Measurements from ENCODE around the gene TOP3B.

TOP3B gene

GRCh38 chr22:21951062-21951461 lies 31.5 kb downstream of the TOP3B start:
- peaks cover 5% of the 10 kb centered on the region; the same call in 1 of the 2 replicates for H3K79me2 ChIP-seq (ENCODE audit: control insufficient read depth, low read length)

GRCh38 chr22:21949948-21950347 lies 32.6 kb downstream of the TOP3B start:
- no peaks in the 10 kb centered on the region for H3K9me2 ChIP-seq (replicated peaks; ENCODE audit: control insufficient read depth, low read length)
- TF ChIP-seq CTCF (IDR thresholded peaks at IDR 0.05; ENCODE audit: low read depth, low read length, poor library complexity, severe bottlenecking) (no peak), EZH2phosphoT487 (IDR thresholded peaks at IDR 0.05; ENCODE audit: borderline replicate concordance, low read length) (no peak)
- peaks cover 5% of the 10 kb centered on the region; the same call in 1 of the 2 replicates for H3K79me2 ChIP-seq (ENCODE audit: control insufficient read depth, low read length)
- no peaks in the 10 kb centered on the region for H3K9me3 ChIP-seq (ENCODE audit: control insufficient read depth, insufficient read depth, low read length)
- H3K27me3 ChIP-seq (ENCODE audit: control insufficient read depth, low read length), result no peaks in the 10 kb centered on the region
- no peak overlapping the region for H3K4me2 ChIP-seq (ENCODE audit: low read length)
- H3K4me1 ChIP-seq (ENCODE audit: control insufficient read depth, low read length), result peaks cover 11% of the 10 kb centered on the region
- H3K4me3 ChIP-seq (ENCODE audit: low read length), result no peak overlapping the region
- H3K36me3 ChIP-seq (ENCODE audit: control insufficient read depth, low read length), result no peaks in the 10 kb centered on the region
- no peak overlapping the region for H3K27ac ChIP-seq (ENCODE audit: low read depth, low read length)
- H4K20me1 ChIP-seq (ENCODE audit: control insufficient read depth, insufficient read depth, low read depth, low read length), result 0 out of 2 replicates have a peak, but pooled peaks cover 6% of the 10 kb centered on the region
- H3F3A ChIP-seq (ENCODE audit: control insufficient read depth, insufficient read depth), result no peaks in the 10 kb centered on the region

More at GRCh38 chr22:21951062-21951461, 31.5 kb downstream of the TOP3B start:
- Histone ChIP-seq H3K9me2 (replicated peaks; ENCODE audit: control insufficient read depth, low read length) (no peaks in the 10 kb centered on the region), H3K27ac (ENCODE audit: low read depth, low read length) (no peak overlapping the region), H3K27me3 (ENCODE audit: control insufficient read depth, low read length) (no peaks in the 10 kb centered on the region), H3F3A (ENCODE audit: control insufficient read depth, insufficient read depth) (no peaks in the 10 kb centered on the region), H3K4me1 (ENCODE audit: control insufficient read depth, low read length) (peaks cover 11% of the 10 kb centered on the region), H3K36me3 (ENCODE audit: control insufficient read depth, low read length) (no peaks in the 10 kb centered on the region), H3K9me3 (ENCODE audit: control insufficient read depth, insufficient read depth, low read length) (no peaks in the 10 kb centered on the region), H4K20me1 (ENCODE audit: control insufficient read depth, insufficient read depth, low read depth, low read length) (0 out of 2 replicates have a peak, but pooled peaks cover 6% of the 10 kb centered on the region), H3K4me2 (ENCODE audit: low read length) (no peak overlapping the region), H3K4me3 (ENCODE audit: low read length) (no peak overlapping the region)
- TF ChIP-seq EZH2phosphoT487 (IDR thresholded peaks at IDR 0.05; ENCODE audit: borderline replicate concordance, low read length), result no peak
- no peak for TF ChIP-seq CTCF (IDR thresholded peaks at IDR 0.05; ENCODE audit: low read depth, low read length, poor library complexity, severe bottlenecking)

GRCh38 chr22:21949569-21949918 lies 33.0 kb downstream of the TOP3B start:
- H3K79me2 ChIP-seq (ENCODE audit: control insufficient read depth, low read length), result peaks cover 5% of the 10 kb centered on the region; the same call in 1 of the 2 replicates
- TF ChIP-seq CTCF (IDR thresholded peaks at IDR 0.05; ENCODE audit: low read depth, low read length, poor library complexity, severe bottlenecking) (no peak), EZH2phosphoT487 (IDR thresholded peaks at IDR 0.05; ENCODE audit: borderline replicate concordance, low read length) (no peak)
- no peak overlapping the region for H3K4me3 ChIP-seq (ENCODE audit: low read length)
- H3K27ac ChIP-seq (ENCODE audit: low read depth, low read length), result no peak overlapping the region
- no peaks in the 10 kb centered on the region for H3F3A ChIP-seq (ENCODE audit: control insufficient read depth, insufficient read depth)
- H3K4me2 ChIP-seq (ENCODE audit: low read length), result no peak overlapping the region
- H3K36me3 ChIP-seq (ENCODE audit: control insufficient read depth, low read length), result no peaks in the 10 kb centered on the region
- H3K27me3 ChIP-seq (ENCODE audit: control insufficient read depth, low read length), result no peaks in the 10 kb centered on the region
- H3K9me2 ChIP-seq (replicated peaks; ENCODE audit: control insufficient read depth, low read length), result no peaks in the 10 kb centered on the region
- H3K4me1 ChIP-seq (ENCODE audit: control insufficient read depth, low read length), result peaks cover 11% of the 10 kb centered on the region
- H3K9me3 ChIP-seq (ENCODE audit: control insufficient read depth, insufficient read depth, low read length), result no peaks in the 10 kb centered on the region
- 0 out of 2 replicates have a peak, but pooled peaks cover 6% of the 10 kb centered on the region for H4K20me1 ChIP-seq (ENCODE audit: control insufficient read depth, insufficient read depth, low read depth, low read length)

Measured in DOHH2 (cell line).